ENCODE data around the gene AMER2.

AMER2 gene

DNA sequence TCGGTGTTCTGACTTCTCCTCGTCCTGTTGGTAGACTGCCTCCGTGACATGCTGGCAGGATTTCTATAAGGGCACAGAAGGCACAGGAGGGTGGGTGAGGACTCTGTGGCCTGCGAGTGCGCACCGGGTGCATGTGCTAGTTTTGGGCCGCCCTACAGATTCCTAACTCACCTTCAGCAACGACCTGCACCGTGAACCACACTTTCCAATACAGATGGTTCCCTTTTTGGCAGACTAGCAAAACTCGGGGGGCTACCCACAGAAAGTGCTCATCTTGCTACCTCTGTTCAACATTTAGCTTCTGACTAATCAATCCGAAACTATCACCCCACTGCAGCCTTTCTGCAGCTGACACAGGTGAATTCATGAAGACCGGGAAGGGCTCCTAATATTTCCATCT, 14.1 kb upstream of the AMER2 start:
- peaks cover 88% of the 10 kb centered on the region for H3K4me1 ChIP-seq (ENCODE audit: low read length)
- H3K27ac ChIP-seq (ENCODE audit: low read length), result peak overlapping the region; percentile 73
- peak overlapping the region; percentile 7; the same call in 1 of the 2 replicates for H2AFZ ChIP-seq (ENCODE audit: low read depth, low read length)
- H3K9ac ChIP-seq (ENCODE audit: low read length), result peak overlapping the region; percentile 61
- H3K4me2 ChIP-seq (ENCODE audit: low read length), result peak overlapping the region; percentile 76
- H3K4me3 ChIP-seq (ENCODE audit: low read length), result peak overlapping the region; percentile 59
- no peaks in the 10 kb centered on the region for H3K79me2 ChIP-seq (ENCODE audit: low read length)
- peaks cover 16% of the 10 kb centered on the region for H3K36me3 ChIP-seq (replicated peaks; ENCODE audit: low read depth, low read length)
- peaks cover 5% of the 10 kb centered on the region; the same call in 1 of the 2 replicates for H3K9me3 ChIP-seq (ENCODE audit: insufficient read depth, low read length)
- H4K20me1 ChIP-seq (ENCODE audit: insufficient read depth, low read length), result no peaks in the 10 kb centered on the region
- H3K27me3 ChIP-seq (ENCODE audit: low read depth, low read length), result no peaks in the 10 kb centered on the region
- no peak for TF ChIP-seq CTCF (IDR thresholded peaks at IDR 0.05; ENCODE audit: low read depth, low read length)
- TF ChIP-seq EZH2phosphoT487 (IDR thresholded peaks at IDR 0.05; ENCODE audit: low read depth), result no peak

DNA sequence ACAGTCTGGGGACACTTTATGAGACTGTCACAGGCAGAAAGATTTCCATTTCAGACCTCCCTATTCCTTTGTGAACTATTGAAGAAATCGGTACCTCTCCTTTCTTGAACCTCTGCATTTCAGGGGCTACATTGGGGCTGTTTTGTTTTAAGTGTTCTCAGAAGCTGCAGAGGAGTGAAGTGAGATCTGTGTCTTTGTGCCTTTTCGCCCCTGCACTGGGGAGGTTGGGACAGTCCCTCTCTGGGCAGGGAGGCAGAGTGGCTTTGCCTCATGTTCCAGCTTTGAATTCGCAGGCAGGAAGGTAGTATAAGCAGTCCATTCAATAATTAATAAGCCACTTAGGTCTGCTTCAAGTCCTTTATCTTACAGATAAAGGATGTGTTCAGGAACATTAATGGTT, 9.5 kb upstream of the AMER2 start:
- peak overlapping the region; percentile 75 for H3K4me2 ChIP-seq (ENCODE audit: low read length)

DNA sequence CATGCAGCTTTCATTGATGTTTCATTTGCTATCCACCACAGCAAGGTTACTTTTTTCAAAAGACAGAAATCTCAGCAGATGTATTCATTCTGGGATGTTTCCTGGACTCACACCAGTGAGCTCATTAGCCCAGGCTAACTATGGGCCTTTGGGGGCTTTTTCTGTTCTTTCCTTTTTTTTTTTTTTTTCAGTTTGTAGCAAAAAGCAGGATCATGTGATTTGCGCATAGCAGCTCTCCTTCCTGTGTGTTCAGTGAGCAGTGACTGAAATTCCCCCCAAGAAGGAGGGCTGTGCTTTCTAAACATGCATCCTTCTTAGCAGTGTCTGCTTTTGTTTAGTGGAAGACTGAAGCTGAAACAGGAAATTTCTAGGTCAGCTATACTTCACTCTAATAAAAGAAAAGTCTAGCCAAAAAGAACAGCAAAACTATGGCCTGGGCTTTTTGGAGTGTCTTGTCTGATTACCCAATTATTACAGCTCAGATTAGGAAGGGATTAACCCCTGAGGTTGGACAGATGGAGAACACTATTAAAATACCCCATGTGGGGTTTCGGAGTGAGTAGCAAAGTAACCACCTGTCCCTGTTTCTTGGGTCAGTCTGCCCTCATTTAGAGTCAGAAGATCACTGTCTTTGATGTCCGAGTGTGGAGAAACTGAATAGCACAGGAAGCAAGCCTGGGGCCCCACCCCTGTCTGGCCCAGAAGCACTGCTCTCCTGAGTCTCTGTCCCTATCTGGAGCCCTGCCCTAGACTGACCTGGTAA, 8.9 kb upstream of the AMER2 start:
- Histone ChIP-seq H3K27ac (ENCODE audit: low read length) (peak overlapping the region; percentile 93), H3K4me3 (ENCODE audit: low read length) (peak overlapping the region; percentile 57), H3K9ac (ENCODE audit: low read length) (peak overlapping the region; percentile 81), H2AFZ (ENCODE audit: low read depth, low read length) (no peak overlapping the region), H3K4me2 (ENCODE audit: low read length) (peak overlapping the region; percentile 75), H4K20me1 (ENCODE audit: insufficient read depth, low read length) (no peaks in the 10 kb centered on the region), H3K9me3 (ENCODE audit: insufficient read depth, low read length) (peaks cover 30% of the 10 kb centered on the region), H3K36me3 (replicated peaks; ENCODE audit: low read depth, low read length) (peaks cover 51% of the 10 kb centered on the region), H3K27me3 (ENCODE audit: low read depth, low read length) (no peaks in the 10 kb centered on the region), H3K79me2 (ENCODE audit: low read length) (no peaks in the 10 kb centered on the region), H3K4me1 (ENCODE audit: low read length) (peaks cover 81% of the 10 kb centered on the region)
- TF ChIP-seq CTCF (IDR thresholded peaks at IDR 0.05; ENCODE audit: low read depth, low read length), result no peak
- no peak for TF ChIP-seq EZH2phosphoT487 (IDR thresholded peaks at IDR 0.05; ENCODE audit: low read depth)

More for the DNA sequence above, 9.5 kb upstream of the AMER2 start:
- Histone ChIP-seq H3K27ac (ENCODE audit: low read length) (peak overlapping the region; percentile 93), H3K4me1 (ENCODE audit: low read length) (peaks cover 88% of the 10 kb centered on the region), H3K4me3 (ENCODE audit: low read length) (peak overlapping the region; percentile 57), H2AFZ (ENCODE audit: low read depth, low read length) (no peak overlapping the region), H3K79me2 (ENCODE audit: low read length) (no peaks in the 10 kb centered on the region), H3K9ac (ENCODE audit: low read length) (peak overlapping the region; percentile 81), H4K20me1 (ENCODE audit: insufficient read depth, low read length) (no peaks in the 10 kb centered on the region), H3K9me3 (ENCODE audit: insufficient read depth, low read length) (peaks cover 30% of the 10 kb centered on the region), H3K36me3 (replicated peaks; ENCODE audit: low read depth, low read length) (peaks cover 47% of the 10 kb centered on the region), H3K27me3 (ENCODE audit: low read depth, low read length) (no peaks in the 10 kb centered on the region)
- TF ChIP-seq EZH2phosphoT487 (IDR thresholded peaks at IDR 0.05; ENCODE audit: low read depth) (no peak), CTCF (IDR thresholded peaks at IDR 0.05; ENCODE audit: low read depth, low read length) (no peak)

- peak overlapping the region; percentile 57 for H3K4me3 ChIP-seq (ENCODE audit: low read length)
These were observed 8.0 kb upstream of the AMER2 start for GRCh38 chr13:25179832-25180774.

More at GRCh38 chr13:25179832-25180774, 8.0 kb upstream of the AMER2 start:
- Histone ChIP-seq H3K9me3 (ENCODE audit: insufficient read depth, low read length) (peaks cover 30% of the 10 kb centered on the region), H2AFZ (ENCODE audit: low read depth, low read length) (peak overlapping the region; percentile 24; the same call in 1 of the 2 replicates), H3K9ac (ENCODE audit: low read length) (peak overlapping the region; percentile 81), H3K79me2 (ENCODE audit: low read length) (no peaks in the 10 kb centered on the region), H3K4me2 (ENCODE audit: low read length) (peak overlapping the region; percentile 75), H4K20me1 (ENCODE audit: insufficient read depth, low read length) (no peaks in the 10 kb centered on the region), H3K27me3 (ENCODE audit: low read depth, low read length) (no peaks in the 10 kb centered on the region), H3K27ac (ENCODE audit: low read length) (peak overlapping the region; percentile 93), H3K36me3 (replicated peaks; ENCODE audit: low read depth, low read length) (peaks cover 51% of the 10 kb centered on the region), H3K4me1 (ENCODE audit: low read length) (peaks cover 73% of the 10 kb centered on the region)
- TF ChIP-seq CTCF (IDR thresholded peaks at IDR 0.05; ENCODE audit: low read depth, low read length) (no peak), EZH2phosphoT487 (IDR thresholded peaks at IDR 0.05; ENCODE audit: low read depth) (no peak)
